Measurements from ENCODE around the gene OSBPL10.

- TF ChIP-seq, protein P1, sequence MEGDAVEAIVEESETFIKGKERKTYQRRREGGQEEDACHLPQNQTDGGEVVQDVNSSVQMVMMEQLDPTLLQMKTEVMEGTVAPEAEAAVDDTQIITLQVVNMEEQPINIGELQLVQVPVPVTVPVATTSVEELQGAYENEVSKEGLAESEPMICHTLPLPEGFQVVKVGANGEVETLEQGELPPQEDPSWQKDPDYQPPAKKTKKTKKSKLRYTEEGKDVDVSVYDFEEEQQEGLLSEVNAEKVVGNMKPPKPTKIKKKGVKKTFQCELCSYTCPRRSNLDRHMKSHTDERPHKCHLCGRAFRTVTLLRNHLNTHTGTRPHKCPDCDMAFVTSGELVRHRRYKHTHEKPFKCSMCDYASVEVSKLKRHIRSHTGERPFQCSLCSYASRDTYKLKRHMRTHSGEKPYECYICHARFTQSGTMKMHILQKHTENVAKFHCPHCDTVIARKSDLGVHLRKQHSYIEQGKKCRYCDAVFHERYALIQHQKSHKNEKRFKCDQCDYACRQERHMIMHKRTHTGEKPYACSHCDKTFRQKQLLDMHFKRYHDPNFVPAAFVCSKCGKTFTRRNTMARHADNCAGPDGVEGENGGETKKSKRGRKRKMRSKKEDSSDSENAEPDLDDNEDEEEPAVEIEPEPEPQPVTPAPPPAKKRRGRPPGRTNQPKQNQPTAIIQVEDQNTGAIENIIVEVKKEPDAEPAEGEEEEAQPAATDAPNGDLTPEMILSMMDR (IDR thresholded peaks at IDR 0.05; ENCODE audit: low read length): no peak
- TF ChIP-seq EZH2 (IDR thresholded peaks at IDR 0.05; ENCODE audit: borderline replicate concordance, low read length): no peak
Measured at GRCh38 chr3:31668242-31668641, 312.8 kb downstream of the OSBPL10 start.

Data from OCI-LY1 (cell line).